ENCODE measurements around the gene AKT1. TPM values are rescaled to one million over a fixed set of nuclear protein-coding genes. Genes with fewer than 3 reads are reported as not detected.

The AKT1 gene
- total and polyA plus RNA-seq, 4 donors, result 30.6 to 192 (median 58.7) TPM

DNA sequence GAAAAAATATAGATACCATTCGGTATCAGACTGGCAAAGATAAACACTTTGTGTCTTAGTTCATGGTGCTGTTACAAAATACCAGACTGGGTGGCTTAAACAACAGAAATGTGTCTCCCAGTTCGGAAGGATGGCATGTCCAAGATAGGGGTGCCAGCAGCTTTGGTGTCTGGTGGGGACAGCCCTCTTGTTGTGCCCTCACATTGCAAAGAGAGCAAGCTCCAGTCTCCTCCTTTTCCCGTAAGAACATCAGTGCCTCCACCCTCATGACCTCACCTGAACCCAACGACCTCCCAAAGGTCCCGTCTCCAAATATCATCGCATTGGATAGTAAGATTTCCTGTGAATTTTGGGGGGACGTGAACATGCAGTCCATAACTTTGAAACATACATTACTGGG lies 17.7 kb upstream of the AKT1 start:
- no peaks in the 10 kb centered on the region for H3K9me3 ChIP-seq (ENCODE audit: control insufficient read depth in 4 of 4, low read length in 3 of 4)
- H3K27ac ChIP-seq (ENCODE audit: low read depth in 1 of 2, low read length in 2 of 2), result no peak overlapping the region
- WGBS, result 83% methylated on average over 7 of the region's 7 CpGs
- no peak for DNase-seq (ENCODE audit: low spot score)
- no peaks in the 10 kb centered on the region for H3K27me3 ChIP-seq (ENCODE audit: control insufficient read depth in 4 of 4, insufficient read depth in 4 of 4, low read length in 3 of 4)
- H3K36me3 ChIP-seq (ENCODE audit: control insufficient read depth in 4 of 4, insufficient read depth in 3 of 4, low read depth in 1 of 4, low read length in 3 of 4), result no peaks in the 10 kb centered on the region
- no peak for TF ChIP-seq TAF1 (conservative IDR thresholded peaks at IDR 0.05)
- TF ChIP-seq RXRA (IDR thresholded peaks at IDR 0.05), result peak in 1 of 2 donors; percentile 17
- peaks cover 1 to 22% (median 10%) of the 10 kb centered on the region in 4 donors for H3K4me1 ChIP-seq (ENCODE audit: control insufficient read depth in 4 of 4, insufficient read depth in 4 of 4, low read length in 3 of 4)
- H3K9ac ChIP-seq (ENCODE audit: low read depth in 1 of 2, low read length in 2 of 2), result no peak overlapping the region
- no peak overlapping the region for H3K4me3 ChIP-seq (ENCODE audit: low read depth in 1 of 3, low read length in 3 of 3)

DNA sequence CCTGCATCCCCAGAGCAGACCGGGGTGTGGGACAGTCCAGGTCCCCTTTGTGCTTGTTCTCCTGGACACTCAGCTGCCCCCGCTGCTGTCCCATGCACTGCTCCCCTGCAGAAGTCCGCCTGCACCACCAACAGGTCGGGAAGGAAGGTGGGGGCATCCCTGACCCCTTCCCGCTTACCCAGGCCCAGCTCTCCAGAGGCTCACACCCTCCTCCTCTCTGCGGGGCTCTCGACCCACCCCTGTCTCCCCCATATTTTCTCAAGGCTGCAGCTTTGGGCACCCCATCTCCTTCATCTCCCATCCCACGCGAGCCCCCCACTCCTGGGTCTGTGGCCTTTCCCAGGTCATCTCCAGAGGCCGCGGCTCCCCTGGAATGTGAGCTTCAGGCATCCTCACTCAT lies 14.8 kb upstream of the AKT1 start:
- Histone ChIP-seq H3K4me1 (ENCODE audit: control insufficient read depth in 4 of 4, insufficient read depth in 4 of 4, low read length in 3 of 4) (peaks cover 1 to 16% (median 5%) of the 10 kb centered on the region in 4 donors), H3K9me3 (ENCODE audit: control insufficient read depth in 4 of 4, low read length in 3 of 4) (no peaks in the 10 kb centered on the region), H3K4me3 (ENCODE audit: low read depth in 1 of 3, low read length in 3 of 3) (no peak overlapping the region), H3K9ac (ENCODE audit: low read depth in 1 of 2, low read length in 2 of 2) (no peak overlapping the region), H3K27me3 (ENCODE audit: control insufficient read depth in 4 of 4, insufficient read depth in 4 of 4, low read length in 3 of 4) (no peaks in the 10 kb centered on the region), H3K36me3 (ENCODE audit: control insufficient read depth in 4 of 4, insufficient read depth in 3 of 4, low read depth in 1 of 4, low read length in 3 of 4) (no peaks in the 10 kb centered on the region), H3K27ac (ENCODE audit: low read depth in 1 of 2, low read length in 2 of 2) (no peak overlapping the region)
- no peak for TF ChIP-seq FOXA1 (IDR thresholded peaks at IDR 0.05)
- 92% methylated on average over 11 of the region's 11 CpGs for WGBS
- no peak for DNase-seq (ENCODE audit: low spot score)

DNA sequence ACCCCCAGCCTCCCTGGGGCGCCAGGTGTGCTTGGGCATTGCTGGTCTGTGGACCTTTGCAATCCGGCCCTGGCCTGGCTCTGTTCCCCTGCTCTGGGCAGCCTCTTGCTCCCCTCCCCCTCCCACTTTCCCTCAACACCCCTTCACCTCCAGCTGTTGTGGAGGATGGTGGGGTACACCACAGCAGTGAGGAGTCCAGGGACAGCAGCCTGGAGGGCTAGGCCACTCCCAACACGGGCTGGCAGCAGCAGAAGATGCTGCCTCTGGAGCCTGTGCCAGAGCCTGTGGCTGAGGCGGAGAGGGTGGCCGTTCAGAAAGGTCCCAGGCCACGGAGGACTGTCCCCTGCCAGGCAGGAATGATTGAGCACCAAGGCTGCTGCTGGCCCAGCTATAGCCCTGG lies 12.9 kb upstream of the AKT1 start:
- H3K9me3 ChIP-seq (ENCODE audit: control insufficient read depth in 4 of 4, low read length in 3 of 4), result no peaks in the 10 kb centered on the region
- no peak overlapping the region for H3K9ac ChIP-seq (ENCODE audit: low read depth in 1 of 2, low read length in 2 of 2)
- H3K4me3 ChIP-seq (ENCODE audit: low read depth in 1 of 3, low read length in 3 of 3), result no peak overlapping the region
- DNase-seq (ENCODE audit: low spot score), result no peak
- TF ChIP-seq RXRA (IDR thresholded peaks at IDR 0.05) (no peak), FOXA2 (IDR thresholded peaks at IDR 0.05) (no peak), SP1 (IDR thresholded peaks at IDR 0.05) (no peak), HNF4A (conservative IDR thresholded peaks at IDR 0.05) (no peak), HNF4G (IDR thresholded peaks at IDR 0.05) (no peak), EGR1 (IDR thresholded peaks at IDR 0.05; ENCODE audit: low read depth in 2 of 2) (no peak), GABPA (IDR thresholded peaks at IDR 0.05 in 1 of 2, conservative IDR thresholded peaks at IDR 0.05 in 1 of 2) (no peak), JUND (IDR thresholded peaks at IDR 0.05) (no peak), TAF1 (conservative IDR thresholded peaks at IDR 0.05) (no peak), RAD21 (IDR thresholded peaks at IDR 0.05) (no peak), FOXA1 (IDR thresholded peaks at IDR 0.05) (no peak), NR2F2 (IDR thresholded peaks at IDR 0.05) (no peak), YY1 (IDR thresholded peaks at IDR 0.05) (no peak)
- TF ChIP-seq, protein P1, sequence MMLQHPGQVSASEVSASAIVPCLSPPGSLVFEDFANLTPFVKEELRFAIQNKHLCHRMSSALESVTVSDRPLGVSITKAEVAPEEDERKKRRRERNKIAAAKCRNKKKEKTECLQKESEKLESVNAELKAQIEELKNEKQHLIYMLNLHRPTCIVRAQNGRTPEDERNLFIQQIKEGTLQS (IDR thresholded peaks at IDR 0.05), result no peak
- TF ChIP-seq, protein P2, sequence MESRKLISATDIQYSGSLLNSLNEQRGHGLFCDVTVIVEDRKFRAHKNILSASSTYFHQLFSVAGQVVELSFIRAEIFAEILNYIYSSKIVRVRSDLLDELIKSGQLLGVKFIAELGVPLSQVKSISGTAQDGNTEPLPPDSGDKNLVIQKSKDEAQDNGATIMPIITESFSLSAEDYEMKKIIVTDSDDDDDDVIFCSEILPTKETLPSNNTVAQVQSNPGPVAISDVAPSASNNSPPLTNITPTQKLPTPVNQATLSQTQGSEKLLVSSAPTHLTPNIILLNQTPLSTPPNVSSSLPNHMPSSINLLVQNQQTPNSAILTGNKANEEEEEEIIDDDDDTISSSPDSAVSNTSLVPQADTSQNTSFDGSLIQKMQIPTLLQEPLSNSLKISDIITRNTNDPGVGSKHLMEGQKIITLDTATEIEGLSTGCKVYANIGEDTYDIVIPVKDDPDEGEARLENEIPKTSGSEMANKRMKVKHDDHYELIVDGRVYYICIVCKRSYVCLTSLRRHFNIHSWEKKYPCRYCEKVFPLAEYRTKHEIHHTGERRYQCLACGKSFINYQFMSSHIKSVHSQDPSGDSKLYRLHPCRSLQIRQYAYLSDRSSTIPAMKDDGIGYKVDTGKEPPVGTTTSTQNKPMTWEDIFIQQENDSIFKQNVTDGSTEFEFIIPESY (IDR thresholded peaks at IDR 0.05), result no peak
- TF ChIP-seq, protein P3, sequence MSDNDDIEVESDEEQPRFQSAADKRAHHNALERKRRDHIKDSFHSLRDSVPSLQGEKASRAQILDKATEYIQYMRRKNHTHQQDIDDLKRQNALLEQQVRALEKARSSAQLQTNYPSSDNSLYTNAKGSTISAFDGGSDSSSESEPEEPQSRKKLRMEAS (IDR thresholded peaks at IDR 0.05), result no peak
- TF ChIP-seq, protein P4, sequence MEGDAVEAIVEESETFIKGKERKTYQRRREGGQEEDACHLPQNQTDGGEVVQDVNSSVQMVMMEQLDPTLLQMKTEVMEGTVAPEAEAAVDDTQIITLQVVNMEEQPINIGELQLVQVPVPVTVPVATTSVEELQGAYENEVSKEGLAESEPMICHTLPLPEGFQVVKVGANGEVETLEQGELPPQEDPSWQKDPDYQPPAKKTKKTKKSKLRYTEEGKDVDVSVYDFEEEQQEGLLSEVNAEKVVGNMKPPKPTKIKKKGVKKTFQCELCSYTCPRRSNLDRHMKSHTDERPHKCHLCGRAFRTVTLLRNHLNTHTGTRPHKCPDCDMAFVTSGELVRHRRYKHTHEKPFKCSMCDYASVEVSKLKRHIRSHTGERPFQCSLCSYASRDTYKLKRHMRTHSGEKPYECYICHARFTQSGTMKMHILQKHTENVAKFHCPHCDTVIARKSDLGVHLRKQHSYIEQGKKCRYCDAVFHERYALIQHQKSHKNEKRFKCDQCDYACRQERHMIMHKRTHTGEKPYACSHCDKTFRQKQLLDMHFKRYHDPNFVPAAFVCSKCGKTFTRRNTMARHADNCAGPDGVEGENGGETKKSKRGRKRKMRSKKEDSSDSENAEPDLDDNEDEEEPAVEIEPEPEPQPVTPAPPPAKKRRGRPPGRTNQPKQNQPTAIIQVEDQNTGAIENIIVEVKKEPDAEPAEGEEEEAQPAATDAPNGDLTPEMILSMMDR (IDR thresholded peaks at IDR 0.05; ENCODE audit: low read depth, low read length, missing input control), result no peak
- TF ChIP-seq, protein P5, sequence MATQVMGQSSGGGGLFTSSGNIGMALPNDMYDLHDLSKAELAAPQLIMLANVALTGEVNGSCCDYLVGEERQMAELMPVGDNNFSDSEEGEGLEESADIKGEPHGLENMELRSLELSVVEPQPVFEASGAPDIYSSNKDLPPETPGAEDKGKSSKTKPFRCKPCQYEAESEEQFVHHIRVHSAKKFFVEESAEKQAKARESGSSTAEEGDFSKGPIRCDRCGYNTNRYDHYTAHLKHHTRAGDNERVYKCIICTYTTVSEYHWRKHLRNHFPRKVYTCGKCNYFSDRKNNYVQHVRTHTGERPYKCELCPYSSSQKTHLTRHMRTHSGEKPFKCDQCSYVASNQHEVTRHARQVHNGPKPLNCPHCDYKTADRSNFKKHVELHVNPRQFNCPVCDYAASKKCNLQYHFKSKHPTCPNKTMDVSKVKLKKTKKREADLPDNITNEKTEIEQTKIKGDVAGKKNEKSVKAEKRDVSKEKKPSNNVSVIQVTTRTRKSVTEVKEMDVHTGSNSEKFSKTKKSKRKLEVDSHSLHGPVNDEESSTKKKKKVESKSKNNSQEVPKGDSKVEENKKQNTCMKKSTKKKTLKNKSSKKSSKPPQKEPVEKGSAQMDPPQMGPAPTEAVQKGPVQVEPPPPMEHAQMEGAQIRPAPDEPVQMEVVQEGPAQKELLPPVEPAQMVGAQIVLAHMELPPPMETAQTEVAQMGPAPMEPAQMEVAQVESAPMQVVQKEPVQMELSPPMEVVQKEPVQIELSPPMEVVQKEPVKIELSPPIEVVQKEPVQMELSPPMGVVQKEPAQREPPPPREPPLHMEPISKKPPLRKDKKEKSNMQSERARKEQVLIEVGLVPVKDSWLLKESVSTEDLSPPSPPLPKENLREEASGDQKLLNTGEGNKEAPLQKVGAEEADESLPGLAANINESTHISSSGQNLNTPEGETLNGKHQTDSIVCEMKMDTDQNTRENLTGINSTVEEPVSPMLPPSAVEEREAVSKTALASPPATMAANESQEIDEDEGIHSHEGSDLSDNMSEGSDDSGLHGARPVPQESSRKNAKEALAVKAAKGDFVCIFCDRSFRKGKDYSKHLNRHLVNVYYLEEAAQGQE (IDR thresholded peaks at IDR 0.05), result no peak
- no peak overlapping the region for H3K27ac ChIP-seq (ENCODE audit: low read depth in 1 of 2, low read length in 2 of 2)
- 88% methylated on average over 6 of the region's 6 CpGs for WGBS
- H3K4me1 ChIP-seq (ENCODE audit: control insufficient read depth in 4 of 4, insufficient read depth in 4 of 4, low read length in 3 of 4), result peaks cover 0 to 10% (median 3%) of the 10 kb centered on the region in 4 donors
- no peaks in the 10 kb centered on the region for H3K36me3 ChIP-seq (ENCODE audit: control insufficient read depth in 4 of 4, insufficient read depth in 3 of 4, low read depth in 1 of 4, low read length in 3 of 4)
- no peaks in the 10 kb centered on the region for H3K27me3 ChIP-seq (ENCODE audit: control insufficient read depth in 4 of 4, insufficient read depth in 4 of 4, low read length in 3 of 4)

Measured in liver (tissue), 9 donors.